ENCODE data around the gene DLGAP1.

DNA sequence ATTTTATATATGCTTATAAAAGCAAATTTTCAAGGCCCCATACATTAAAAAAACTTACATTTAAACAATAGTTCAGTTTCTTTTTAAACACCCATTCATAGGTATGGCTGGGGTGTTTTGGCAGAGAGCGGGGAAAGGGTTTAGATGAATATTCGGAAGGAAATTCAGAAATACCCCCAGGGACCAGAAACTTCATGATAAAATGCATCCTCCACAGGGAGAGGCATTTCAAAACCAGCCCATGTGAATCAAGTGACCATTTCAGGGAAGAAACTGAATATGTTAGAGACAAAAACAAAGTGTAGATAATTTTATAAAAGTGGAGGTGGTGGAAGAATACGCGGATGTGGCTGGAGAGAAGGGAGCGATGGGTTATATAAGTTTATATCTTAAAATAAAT lies 678.0 kb downstream of the DLGAP1 start:
- TF ChIP-seq, protein P1, sequence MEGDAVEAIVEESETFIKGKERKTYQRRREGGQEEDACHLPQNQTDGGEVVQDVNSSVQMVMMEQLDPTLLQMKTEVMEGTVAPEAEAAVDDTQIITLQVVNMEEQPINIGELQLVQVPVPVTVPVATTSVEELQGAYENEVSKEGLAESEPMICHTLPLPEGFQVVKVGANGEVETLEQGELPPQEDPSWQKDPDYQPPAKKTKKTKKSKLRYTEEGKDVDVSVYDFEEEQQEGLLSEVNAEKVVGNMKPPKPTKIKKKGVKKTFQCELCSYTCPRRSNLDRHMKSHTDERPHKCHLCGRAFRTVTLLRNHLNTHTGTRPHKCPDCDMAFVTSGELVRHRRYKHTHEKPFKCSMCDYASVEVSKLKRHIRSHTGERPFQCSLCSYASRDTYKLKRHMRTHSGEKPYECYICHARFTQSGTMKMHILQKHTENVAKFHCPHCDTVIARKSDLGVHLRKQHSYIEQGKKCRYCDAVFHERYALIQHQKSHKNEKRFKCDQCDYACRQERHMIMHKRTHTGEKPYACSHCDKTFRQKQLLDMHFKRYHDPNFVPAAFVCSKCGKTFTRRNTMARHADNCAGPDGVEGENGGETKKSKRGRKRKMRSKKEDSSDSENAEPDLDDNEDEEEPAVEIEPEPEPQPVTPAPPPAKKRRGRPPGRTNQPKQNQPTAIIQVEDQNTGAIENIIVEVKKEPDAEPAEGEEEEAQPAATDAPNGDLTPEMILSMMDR (IDR thresholded peaks at IDR 0.05; ENCODE audit: poor library complexity) = no peak
- TF ChIP-seq EZH2phosphoT487 (IDR thresholded peaks at IDR 0.05; ENCODE audit: low read depth, severe bottlenecking, unreplicated experiment) (no peak), EZH2 (IDR thresholded peaks at IDR 0.05; ENCODE audit: borderline replicate concordance) (no peak)
